Measurements from ENCODE around the gene DCAF10. TPM values are rescaled to one million over a fixed set of nuclear protein-coding genes. Genes with fewer than 3 reads are reported as not detected.

Gene DCAF10
- total and polyA plus RNA-seq, 2 of the 8 experiments (the other 6 are each of a cell fraction or from before 2014, with no cell fraction given): 7.1 to 15.0 TPM

DNA sequence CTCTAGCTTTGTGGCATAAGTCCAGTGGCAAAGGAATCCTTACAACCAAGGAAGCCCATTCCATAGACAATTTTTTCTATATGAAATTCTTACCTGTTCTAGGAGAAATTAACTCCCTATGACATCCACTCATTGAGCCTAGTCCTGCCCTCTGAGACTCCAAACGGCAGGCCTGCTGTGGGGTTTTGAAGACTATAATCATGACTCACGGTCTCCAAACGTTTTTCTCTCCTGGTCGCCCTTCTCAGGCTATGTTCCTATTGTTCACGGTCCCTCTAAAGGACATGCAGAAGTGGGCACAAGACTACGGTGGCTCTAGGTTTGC lies 16.3 kb upstream of the DCAF10 start:
- H2BK15ac ChIP-seq (ENCODE audit: low read length): no peak overlapping the region
- peaks cover 6% of the 10 kb centered on the region for H3K23me2 ChIP-seq (ENCODE audit: low read depth, low read length)
- 4% methylated on average over 6 of the region's 6 CpGs; no CpG with 5 or more reads in 1 of the 2 experiments for WGBS, 2 experiments (ENCODE audit: extremely low coverage in 1 of 2, insufficient coverage in 1 of 2, insufficient read length in 1 of 2, insufficient replicate concordance in 2 of 2, low coverage in 1 of 2, low lambda C conversion rate in 2 of 2, missing lambda C conversion rate in 1 of 2)
- peaks cover 0 to 4% (median 0%) of the 10 kb centered on the region in 4 experiments; a peak in 3 of 7 replicates for H3K4me1 ChIP-seq (replicated peaks in 1 of 4; ENCODE audit: control insufficient read depth in 3 of 4, insufficient read depth in 4 of 4, low read length in 3 of 4)
- H3K14ac ChIP-seq (ENCODE audit: insufficient read length): no peak overlapping the region
- DNase-seq (ENCODE audit: low read depth in 1 of 2, low spot score in 2 of 2) (no peak), FAIRE-seq (no peak)
- H2BK20ac ChIP-seq (ENCODE audit: low read length): no peak overlapping the region
- peak overlapping the region; percentile 6 for H3K4ac ChIP-seq (replicated peaks; ENCODE audit: insufficient read length, low read depth, low read length)
- no peak overlapping the region for H3K18ac ChIP-seq (ENCODE audit: extremely low read depth, low read length)
- H3K27ac ChIP-seq (ENCODE audit: low read depth, low read length): peak overlapping the region; percentile 82
- peaks cover 19 to 45% (median 34%) of the 10 kb centered on the region in 4 experiments for H3K36me3 ChIP-seq (ENCODE audit: control insufficient read depth in 2 of 4, insufficient read depth in 4 of 4, low read length in 3 of 4)
- peaks cover 6 to 27% of the 10 kb centered on the region in 2 experiments; a peak in 3 of 4 replicates for H3K79me2 ChIP-seq (ENCODE audit: control insufficient read depth in 1 of 2, insufficient read depth in 2 of 2, low read length in 2 of 2)
- peak overlapping the region; percentile 90 to 95 (median 94) for H3K4me3 ChIP-seq (ENCODE audit: extremely low read depth in 1 of 4, insufficient read depth in 2 of 4, low read depth in 3 of 4, low read length in 4 of 4)
- H4K8ac ChIP-seq (ENCODE audit: extremely low read depth, insufficient read depth, low read length): peak overlapping the region; percentile 97
- H3K56ac ChIP-seq (replicated peaks; ENCODE audit: insufficient read length, low read depth, low read length): no peak overlapping the region
- peak overlapping the region; percentile 91; the same call in 1 of the 2 replicates for H2BK5ac ChIP-seq (ENCODE audit: low read depth, low read length)
- H2AFZ ChIP-seq (ENCODE audit: low read length): no peak overlapping the region
- no peak overlapping the region for H2BK120ac ChIP-seq (replicated peaks; ENCODE audit: low read depth, low read length)
- no peak overlapping the region for H2AK5ac ChIP-seq (ENCODE audit: low read depth, low read length)
- H4K5ac ChIP-seq (ENCODE audit: insufficient read length, low read depth, low read length): no peak overlapping the region
- peak overlapping the region; percentile 79 to 93 (median 88) for H3K9ac ChIP-seq (replicated peaks in 1 of 4; ENCODE audit: extremely low read depth in 1 of 4, low read depth in 3 of 4, low read length in 3 of 4)
- H4K91ac ChIP-seq (replicated peaks; ENCODE audit: insufficient read length, low read length): no peak overlapping the region
- ChIA-PET POLR2A (ENCODE audit: partially characterized antibody) (interaction anchor here (1.2 to 4.1 kb wide), 9 partner anchors 9 to 297 kb away, joined by 3 to 20 read pairs (median 5); partner anchors contain the start of gene DCAF10), CTCF (ENCODE audit: partially characterized antibody) (interaction anchor here (1.1 to 2.9 kb wide), 8 partner anchors 10 to 34 kb away, joined by 3 to 19 read pairs (median 4); partner anchors contain the start of genes DCAF10 and TRMT10B)
- H3K27me3 ChIP-seq (replicated peaks in 1 of 4; ENCODE audit: control insufficient read depth in 3 of 4, extremely low read depth in 1 of 4, insufficient read depth in 3 of 4, low read length in 3 of 4): peaks cover 0 to 3% (median 2%) of the 10 kb centered on the region in 4 experiments; a peak in 2 of 7 replicates
- no peaks in the 10 kb centered on the region for H3K9me3 ChIP-seq (ENCODE audit: insufficient read depth in 2 of 2, low read depth in 1 of 2, low read length in 1 of 2)
- H3K79me1 ChIP-seq (ENCODE audit: low read depth, low read length): peaks cover 6% of the 10 kb centered on the region
- peaks cover 0 to 12% of the 10 kb centered on the region in 2 experiments for H4K20me1 ChIP-seq (replicated peaks in 1 of 2; ENCODE audit: control insufficient read depth in 1 of 2, insufficient read depth in 2 of 2, low read length in 2 of 2)
- H2BK12ac ChIP-seq (ENCODE audit: low read depth, low read length): no peak overlapping the region
- no peak overlapping the region for H3K23ac ChIP-seq (ENCODE audit: insufficient read length)
- peak overlapping the region; percentile 62 to 79 for H3K4me2 ChIP-seq (ENCODE audit: insufficient read depth in 1 of 2, low read depth in 2 of 2, low read length in 2 of 2)
- TF ChIP-seq BCL11A (IDR thresholded peaks at IDR 0.05; ENCODE audit: low read depth in 2 of 2, low read length in 2 of 2) (no peak), JUN (IDR thresholded peaks at IDR 0.05; ENCODE audit: low read depth, low read length) (no peak), RNF2 (IDR thresholded peaks at IDR 0.05; ENCODE audit: borderline replicate concordance, low read depth, low read length, missing control alignments, poor library complexity, severe bottlenecking) (no peak), NRF1 (IDR thresholded peaks at IDR 0.05; ENCODE audit: low read depth, low read length) (no peak), SP4 (IDR thresholded peaks at IDR 0.05; ENCODE audit: low read length) (no peak), TAF7 (optimal IDR thresholded peaks at IDR 0.05; ENCODE audit: borderline replicate concordance, low read depth, low read length) (no peak), SAP30 (IDR thresholded peaks at IDR 0.05; ENCODE audit: insufficient read depth, insufficient replicate concordance, low read length) (no peak), CBX5 (IDR thresholded peaks at IDR 0.05; ENCODE audit: low read depth, low read length) (no peak), HDAC2 (IDR thresholded peaks at IDR 0.05; ENCODE audit: borderline replicate concordance in 1 of 2, low read depth in 2 of 2, low read length in 2 of 2) (no peak), CEBPB (IDR thresholded peaks at IDR 0.05; ENCODE audit: low read depth, low read length) (no peak), CHD1 (IDR thresholded peaks at IDR 0.05; ENCODE audit: low read depth, low read length) (no peak), BACH1 (IDR thresholded peaks at IDR 0.05; ENCODE audit: low read length) (no peak)
- TF ChIP-seq, protein P1, sequence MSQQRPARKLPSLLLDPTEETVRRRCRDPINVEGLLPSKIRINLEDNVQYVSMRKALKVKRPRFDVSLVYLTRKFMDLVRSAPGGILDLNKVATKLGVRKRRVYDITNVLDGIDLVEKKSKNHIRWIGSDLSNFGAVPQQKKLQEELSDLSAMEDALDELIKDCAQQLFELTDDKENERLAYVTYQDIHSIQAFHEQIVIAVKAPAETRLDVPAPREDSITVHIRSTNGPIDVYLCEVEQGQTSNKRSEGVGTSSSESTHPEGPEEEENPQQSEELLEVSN (IDR thresholded peaks at IDR 0.05): no peak

Measured in H1 (cell line).